Smooth muscle cell (in vitro differentiated cells): ENCODE data around the gene FLNB. TPM values are rescaled to one million over a fixed set of nuclear protein-coding genes. Genes with fewer than 3 reads are reported as not detected.
A peak's percentile ranks its signal among the peaks of the same experiment; 100 is the strongest.

ENCODE experiments used
- DNase-seq: peaks from one replicate; lab custom pipeline; 2025; ENCODE audit not compliant: unreplicated experiment; lab: John Stamatoyannopoulos, UW
- H2AFZ ChIP-seq: fragments of 200-600 bp; sonication (generic); 2 replicates; pipeline ENCODE4 v1.6.0; 2016; ENCODE audit warnings: antibody characterized with exemption, low read depth, mild to moderate bottlenecking
- H3F3A ChIP-seq: fragments of 200-600 bp; sonication (generic); 2 replicates; pipeline ENCODE4 v1.6.0; 2017; ENCODE audit warnings: antibody characterized with exemption, low read depth
- H3K27ac ChIP-seq: fragments of 200-600 bp; sonication (generic); 2 replicates; pipeline ENCODE4 v1.5.1; 2016; ENCODE audit warnings: low read depth, mild to moderate bottlenecking
- H3K27me3 ChIP-seq: fragments of 200-600 bp; sonication (generic); 2 replicates; pipeline ENCODE4 v1.6.1; 2016; ENCODE audit warnings: low read depth, mild to moderate bottlenecking
- H3K36me3 ChIP-seq: fragments of 200-600 bp; sonication (generic); 2 replicates; pipeline ENCODE4 v1.5.1; 2016; ENCODE audit warnings: low read depth
- H3K4me1 ChIP-seq: fragments of 200-600 bp; sonication (generic); 2 replicates; pipeline ENCODE4 v1.5.1; 2016; ENCODE audit warnings: low read depth
- H3K4me2 ChIP-seq: fragments of 200-600 bp; sonication (generic); 2 replicates; pipeline ENCODE4 v1.6.0; 2016; ENCODE audit warnings: mild to moderate bottlenecking
- H3K4me3 ChIP-seq: fragments of 200-600 bp; sonication (generic); 2 replicates; pipeline ENCODE4 v1.5.1; 2016; ENCODE audit warnings: mild to moderate bottlenecking
- H3K79me2 ChIP-seq: fragments of 200-600 bp; sonication (generic); 2 replicates; pipeline ENCODE4 v1.6.0; 2016; ENCODE audit warnings: low read depth, mild to moderate bottlenecking
- H3K9ac ChIP-seq: fragments of 200-600 bp; sonication (generic); 2 replicates; pipeline ENCODE4 v1.6.0; 2016; ENCODE audit warnings: low read depth
- H3K9me3 ChIP-seq: fragments of 200-600 bp; sonication (generic); replicated peaks from 2 replicates; pipeline ENCODE4 v1.5.1; 2016; ENCODE audit warnings: low read depth
- H4K20me1 ChIP-seq: fragments of 200-600 bp; sonication (generic); 2 replicates; pipeline ENCODE4 v1.6.0; 2016; ENCODE audit warnings: low read depth
- CTCF ChIP-seq: fragments of 200-600 bp; sonication (generic); IDR thresholded peaks from 2 replicates; pipeline ENCODE4 v1.5.1; 2017; ENCODE audit warnings: borderline replicate concordance, mild to moderate bottlenecking, antibody characterized with exemption; ENCODE audit not compliant: insufficient read depth, poor library complexity, severe bottlenecking
- WGBS: methylation state at CpG from one replicate; pipeline ENCODE4 v1.1.7; 2016; ENCODE audit warnings: low lambda C conversion rate; 5-methylcytosine and 5-hydroxymethylcytosine counted together
- polyA plus RNA-seq: library from polyadenylated mRNA; unstranded; fragments of >200 nt; fragmentation: Nextera tagmentation; extraction: Ambion mirVana; gene quantifications from 2 replicates; pipeline ENCODE4 v1.2.1, GENCODE V29; 2016
- total RNA-seq: library from RNA; depleted of rRNA; stranded (reverse); fragments of >200 nt; gene quantifications from 2 replicates; pipeline ENCODE4 v1.2.3, GENCODE V29; 2014

Gene FLNB
- total and polyA plus RNA-seq, 2 experiments from 2014 or later = 52.7 to 145 TPM

GRCh38 chr3:58104151-58104550 lies 95.9 kb downstream of the FLNB start:
- Histone ChIP-seq H3K27ac (peak overlapping the region; percentile 40), H3K27me3 (no peaks in the 10 kb centered on the region), H2AFZ (no peak overlapping the region), H3K36me3 (peaks cover 21% of the 10 kb centered on the region), H3K79me2 (no peaks in the 10 kb centered on the region), H3K9me3 (no peaks in the 10 kb centered on the region), H3F3A (no peaks in the 10 kb centered on the region), H3K4me2 (no peak overlapping the region), H3K9ac (no peak overlapping the region), H3K4me3 (no peak overlapping the region), H4K20me1 (no peaks in the 10 kb centered on the region), H3K4me1 (no peaks in the 10 kb centered on the region)
- no peak for DNase-seq
- 81% methylated on average over 8 of the region's 8 CpGs for WGBS
- no peak for TF ChIP-seq CTCF

GRCh38 chr3:58104712-58105111 lies 96.5 kb downstream of the FLNB start:
- H3F3A ChIP-seq = no peaks in the 10 kb centered on the region
- H3K36me3 ChIP-seq = peaks cover 26% of the 10 kb centered on the region
- H3K4me2 ChIP-seq = no peak overlapping the region
- 100% methylated on average over 2 of the region's 2 CpGs for WGBS
- H3K27ac ChIP-seq = no peak overlapping the region
- DNase-seq = no peak
- no peaks in the 10 kb centered on the region for H3K9me3 ChIP-seq
- H3K4me1 ChIP-seq = no peaks in the 10 kb centered on the region
- H3K27me3 ChIP-seq = no peaks in the 10 kb centered on the region
- H3K79me2 ChIP-seq = no peaks in the 10 kb centered on the region
- no peak overlapping the region for H2AFZ ChIP-seq
- no peak overlapping the region for H3K4me3 ChIP-seq
- no peak for TF ChIP-seq CTCF
- H3K9ac ChIP-seq = no peak overlapping the region
- H4K20me1 ChIP-seq = no peaks in the 10 kb centered on the region

- no peak for TF ChIP-seq CTCF
Measured at GRCh38 chr3:58105196-58105595, 97.0 kb downstream of the FLNB start.

GRCh38 chr3:58106061-58106460 lies 97.8 kb downstream of the FLNB start:
- Histone ChIP-seq H3K9ac (no peak overlapping the region), H3K27me3 (no peaks in the 10 kb centered on the region), H3K9me3 (no peaks in the 10 kb centered on the region), H3K4me1 (no peaks in the 10 kb centered on the region), H3K4me3 (no peak overlapping the region), H3F3A (peaks cover 4% of the 10 kb centered on the region), H3K79me2 (no peaks in the 10 kb centered on the region), H4K20me1 (no peaks in the 10 kb centered on the region), H3K36me3 (peaks cover 26% of the 10 kb centered on the region), H3K4me2 (no peak overlapping the region), H2AFZ (no peak overlapping the region), H3K27ac (no peak overlapping the region)
- TF ChIP-seq CTCF = no peak
- no peak for DNase-seq
- WGBS = 100% methylated on average over 2 of the region's 2 CpGs

More at GRCh38 chr3:58105196-58105595, 97.0 kb downstream of the FLNB start:
- Histone ChIP-seq H4K20me1 (no peaks in the 10 kb centered on the region), H3K27ac (no peak overlapping the region), H3K4me2 (no peak overlapping the region), H3K4me3 (no peak overlapping the region), H3F3A (no peaks in the 10 kb centered on the region), H3K4me1 (no peaks in the 10 kb centered on the region), H3K79me2 (no peaks in the 10 kb centered on the region), H3K36me3 (peaks cover 29% of the 10 kb centered on the region), H3K9ac (no peak overlapping the region), H3K27me3 (no peaks in the 10 kb centered on the region), H2AFZ (no peak overlapping the region), H3K9me3 (no peaks in the 10 kb centered on the region)
- 90% methylated on average over 3 of the region's 3 CpGs for WGBS
- no peak for DNase-seq
